ENCODE results near the gene CALCB. TPM values are rescaled to one million over a fixed set of nuclear protein-coding genes. Genes with fewer than 3 reads are reported as not detected.

CALCB gene
- total RNA-seq, 1 donor from 2014 or later: not detected

GRCh38 chr11:15115686-15116085 is 42.3 kb downstream of the CALCB start:
- no peaks in the 10 kb centered on the region for H3K9me3 Mint-ChIP-seq
- H3K4me1 Mint-ChIP-seq: peaks cover 67% of the 10 kb centered on the region
- H3K27ac Mint-ChIP-seq (ENCODE audit: unreplicated experiment): no peak overlapping the region
- H3K4me3 Mint-ChIP-seq: no peak overlapping the region
- no peak for DNase-seq (ENCODE audit: low read depth, low spot score)
- H3K36me3 Mint-ChIP-seq (ENCODE audit: low read depth): no peaks in the 10 kb centered on the region
- TF ChIP-seq CTCF (conservative IDR thresholded peaks at IDR 0.05): no peak
- peaks cover 22% of the 10 kb centered on the region for H3K27me3 Mint-ChIP-seq (ENCODE audit: low read depth)

- H3K27ac Mint-ChIP-seq (ENCODE audit: unreplicated experiment): no peak overlapping the region
- peaks cover 58% of the 10 kb centered on the region for H3K4me1 Mint-ChIP-seq
- H3K4me3 Mint-ChIP-seq: peak overlapping the region; percentile 66
- H3K27me3 Mint-ChIP-seq (ENCODE audit: low read depth): peaks cover 22% of the 10 kb centered on the region
- no peaks in the 10 kb centered on the region for H3K9me3 Mint-ChIP-seq
- no peaks in the 10 kb centered on the region for H3K36me3 Mint-ChIP-seq (ENCODE audit: low read depth)
- DNase-seq (ENCODE audit: low read depth, low spot score): peak; percentile 54
- no peak for TF ChIP-seq CTCF (conservative IDR thresholded peaks at IDR 0.05)
Measured at GRCh38 chr11:15117751-15118150, 44.4 kb downstream of the CALCB start.

GRCh38 chr11:15118431-15118830 is 45.0 kb downstream of the CALCB start:
- no peak for TF ChIP-seq CTCF (conservative IDR thresholded peaks at IDR 0.05)
- H3K27ac Mint-ChIP-seq (ENCODE audit: unreplicated experiment): no peak overlapping the region
- H3K27me3 Mint-ChIP-seq (ENCODE audit: low read depth): peaks cover 21% of the 10 kb centered on the region
- H3K4me3 Mint-ChIP-seq: peak overlapping the region; percentile 17
- H3K4me1 Mint-ChIP-seq: peaks cover 53% of the 10 kb centered on the region
- no peaks in the 10 kb centered on the region for H3K9me3 Mint-ChIP-seq
- no peaks in the 10 kb centered on the region for H3K36me3 Mint-ChIP-seq (ENCODE audit: low read depth)
- DNase-seq (ENCODE audit: low read depth, low spot score): no peak

GRCh38 chr11:15119352-15119751 is 46.0 kb downstream of the CALCB start:
- TF ChIP-seq CTCF (conservative IDR thresholded peaks at IDR 0.05): no peak
- no peak overlapping the region for H3K27ac Mint-ChIP-seq (ENCODE audit: unreplicated experiment)
- H3K4me1 Mint-ChIP-seq: peaks cover 51% of the 10 kb centered on the region
- no peak for DNase-seq (ENCODE audit: low read depth, low spot score)
- peaks cover 13% of the 10 kb centered on the region for H3K27me3 Mint-ChIP-seq (ENCODE audit: low read depth)
- no peaks in the 10 kb centered on the region for H3K36me3 Mint-ChIP-seq (ENCODE audit: low read depth)
- H3K4me3 Mint-ChIP-seq: no peak overlapping the region
- H3K9me3 Mint-ChIP-seq: no peaks in the 10 kb centered on the region

GRCh38 chr11:15119826-15120225 is 46.4 kb downstream of the CALCB start:
- Mint-ChIP-seq H3K4me3 (no peak overlapping the region), H3K36me3 (ENCODE audit: low read depth) (no peaks in the 10 kb centered on the region), H3K27me3 (ENCODE audit: low read depth) (peaks cover 12% of the 10 kb centered on the region), H3K4me1 (peaks cover 54% of the 10 kb centered on the region), H3K9me3 (no peaks in the 10 kb centered on the region), H3K27ac (ENCODE audit: unreplicated experiment) (no peak overlapping the region)
- no peak for DNase-seq (ENCODE audit: low read depth, low spot score)
- TF ChIP-seq CTCF (conservative IDR thresholded peaks at IDR 0.05): no peak

- Mint-ChIP-seq H3K27ac (ENCODE audit: unreplicated experiment) (no peak overlapping the region), H3K4me1 (peaks cover 45% of the 10 kb centered on the region), H3K36me3 (ENCODE audit: low read depth) (no peaks in the 10 kb centered on the region), H3K9me3 (no peaks in the 10 kb centered on the region), H3K27me3 (ENCODE audit: low read depth) (no peaks in the 10 kb centered on the region), H3K4me3 (no peak overlapping the region)
- no peak for DNase-seq (ENCODE audit: low read depth, low spot score)
- no peak for TF ChIP-seq CTCF (conservative IDR thresholded peaks at IDR 0.05)
Measured at GRCh38 chr11:15123849-15124248, 50.5 kb downstream of the CALCB start.

Data from neural crest cell (in vitro differentiated cells).